Upper lobe of right lung (tissue), 1 donor: ENCODE data around the gene GRM7. TPM values are rescaled to one million over a fixed set of nuclear protein-coding genes. Genes with fewer than 3 reads are reported as not detected.

Source experiments
- ATAC-seq: fragments of 200-7000 bp; cut with Tn5 transposase; one replicate; pipeline ENCODE4 v1.9.1; 2020; ENCODE audit warnings: mild to moderate bottlenecking, moderate library complexity
- DNase-seq: peaks from one replicate; pipeline ENCODE4 v3.0.0-alpha.2; 2020
- H3K27ac ChIP-seq: fragments of 200-600 bp; one replicate; pipeline ENCODE4 v1.8.0; 2022
- H3K27me3 ChIP-seq: fragments of 200-600 bp; one replicate; pipeline ENCODE4 v1.8.0; 2022; ENCODE audit warnings: mild to moderate bottlenecking
- H3K36me3 ChIP-seq: fragments of 200-600 bp; one replicate; pipeline ENCODE4 v1.8.0; 2022
- H3K4me1 ChIP-seq: fragments of 200-600 bp; one replicate; pipeline ENCODE4 v1.8.0; 2022
- H3K4me3 ChIP-seq: fragments of 200-600 bp; one replicate; pipeline ENCODE4 v1.8.0; 2022; ENCODE audit warnings: mild to moderate bottlenecking
- H3K9me3 ChIP-seq: fragments of 200-600 bp; one replicate; pipeline ENCODE4 v1.8.0; 2022
- CTCF ChIP-seq: fragments of 200-600 bp; IDR thresholded peaks from one replicate; pipeline ENCODE4 v1.8.0; 2022; ENCODE audit warnings: antibody characterized with exemption
- intact Hi-C: fragments of 100-400 bp; cut with DNase I; formaldehyde crosslinking; loops from one replicate; pipeline ENCODE4 v1.11.0; 2022
- total RNA-seq: library from RNA; stranded (reverse); fragmentation: NEBNext Ultra II Directional; extraction: Animal tissue kit (Norgen Biotek cat#: 25700); gene quantifications from one replicate; pipeline ENCODE4 v1.2.1, GENCODE V29; 2021
- donor health status: DM: no; HTN: yes; CAD: no; lungs with severe emphysema.

GRM7 gene
- total RNA-seq, 1 donor from 2014 or later, result not detected

DNA sequence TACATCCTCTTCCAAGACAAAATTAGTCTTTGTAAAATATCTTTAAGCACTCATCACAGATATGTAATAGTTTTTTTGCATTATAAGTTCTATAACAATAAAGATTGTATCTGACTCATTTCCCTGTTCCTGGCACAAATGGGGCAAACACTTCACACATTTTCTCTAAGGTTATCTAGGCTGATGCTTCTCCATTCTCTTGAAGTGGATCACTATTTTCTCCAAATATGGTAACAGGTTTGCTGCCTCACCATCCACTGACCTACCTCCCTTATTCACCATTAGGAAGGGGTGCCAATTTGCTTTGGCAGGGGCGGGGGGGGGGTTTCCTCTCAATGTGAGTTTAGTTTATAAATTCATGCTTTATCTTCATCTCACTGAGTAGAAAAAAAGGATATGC lies 873.0 kb downstream of the GRM7 start:
- DNase-seq, result no peak
- ATAC-seq, result no peak
- Histone ChIP-seq H3K27ac (no peak overlapping the region), H3K4me3 (no peak overlapping the region), H3K4me1 (no peaks in the 10 kb centered on the region), H3K36me3 (no peaks in the 10 kb centered on the region), H3K27me3 (no peaks in the 10 kb centered on the region), H3K9me3 (no peaks in the 10 kb centered on the region)
- no peak for TF ChIP-seq CTCF
- intact Hi-C loops, result no loop called here

- ATAC-seq, result no peak
- H3K4me1 ChIP-seq, result no peaks in the 10 kb centered on the region
Observed at GRCh38 chr3:7734456-7734855, 873.5 kb downstream of the GRM7 start.

GRCh38 chr3:7737263-7737662 lies 876.3 kb downstream of the GRM7 start:
- intact Hi-C loops, result no loop called here
- no peak for ATAC-seq
- no peaks in the 10 kb centered on the region for H3K4me1 ChIP-seq
- no peaks in the 10 kb centered on the region for H3K9me3 ChIP-seq
- H3K27me3 ChIP-seq, result no peaks in the 10 kb centered on the region
- no peaks in the 10 kb centered on the region for H3K36me3 ChIP-seq
- DNase-seq, result no peak
- no peak overlapping the region for H3K27ac ChIP-seq
- no peak overlapping the region for H3K4me3 ChIP-seq
- no peak for TF ChIP-seq CTCF

More at GRCh38 chr3:7734456-7734855, 873.5 kb downstream of the GRM7 start:
- Histone ChIP-seq H3K36me3 (no peaks in the 10 kb centered on the region), H3K27ac (no peak overlapping the region), H3K27me3 (no peaks in the 10 kb centered on the region), H3K9me3 (no peaks in the 10 kb centered on the region), H3K4me3 (no peak overlapping the region)
- no peak for TF ChIP-seq CTCF
- DNase-seq, result no peak
- intact Hi-C loops, result no loop called here

- DNase-seq (no peak), ATAC-seq (no peak)
- H3K27ac ChIP-seq, result no peak overlapping the region
- no peaks in the 10 kb centered on the region for H3K27me3 ChIP-seq
- no peaks in the 10 kb centered on the region for H3K36me3 ChIP-seq
- TF ChIP-seq CTCF, result no peak
- no peak overlapping the region for H3K4me3 ChIP-seq
- no peaks in the 10 kb centered on the region for H3K4me1 ChIP-seq
- H3K9me3 ChIP-seq, result no peaks in the 10 kb centered on the region
- intact Hi-C loops, result no loop called here
Observed at GRCh38 chr3:7739754-7740153, 878.8 kb downstream of the GRM7 start.

- H3K27me3 ChIP-seq, result no peaks in the 10 kb centered on the region
- intact Hi-C loops, result no loop called here
- ATAC-seq (no peak), DNase-seq (no peak)
- no peak overlapping the region for H3K27ac ChIP-seq
- no peak overlapping the region for H3K4me3 ChIP-seq
- H3K36me3 ChIP-seq, result no peaks in the 10 kb centered on the region
- no peaks in the 10 kb centered on the region for H3K9me3 ChIP-seq
- no peak for TF ChIP-seq CTCF
- H3K4me1 ChIP-seq, result no peaks in the 10 kb centered on the region
Observed at GRCh38 chr3:7740458-7740857, 879.5 kb downstream of the GRM7 start.

DNA sequence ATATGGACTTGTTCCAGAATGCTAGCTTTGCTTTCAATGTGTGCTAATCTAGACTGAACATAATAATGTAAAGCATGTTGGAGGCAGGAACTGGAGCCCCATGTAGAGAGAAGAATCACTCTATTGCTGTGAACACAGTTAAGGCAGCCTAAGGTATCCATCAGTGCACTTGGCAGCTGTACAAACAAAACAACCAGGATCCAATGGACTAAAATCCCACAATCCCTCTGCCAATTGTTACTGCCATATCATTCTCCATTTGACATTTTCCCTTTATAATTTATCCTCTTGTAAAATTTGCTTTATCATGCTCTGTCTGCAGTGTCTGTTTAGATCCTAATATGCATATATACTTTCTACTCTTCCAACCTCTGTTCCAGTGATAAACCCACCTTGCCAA lies 883.9 kb downstream of the GRM7 start:
- ATAC-seq, result no peak

More for the DNA sequence above, 883.9 kb downstream of the GRM7 start:
- H3K36me3 ChIP-seq, result no peaks in the 10 kb centered on the region
- intact Hi-C loops, result no loop called here
- no peak for TF ChIP-seq CTCF
- H3K4me1 ChIP-seq, result no peaks in the 10 kb centered on the region
- no peak for DNase-seq
- no peak overlapping the region for H3K27ac ChIP-seq
- no peaks in the 10 kb centered on the region for H3K9me3 ChIP-seq
- no peak overlapping the region for H3K4me3 ChIP-seq
- H3K27me3 ChIP-seq, result no peaks in the 10 kb centered on the region
